ENCODE measurements around the gene HSFX1.

HSFX1 gene

GRCh38 chrX:149807747-149808458 lies 34.0 kb downstream of the HSFX1 start:
- no peak for DNase-seq

DNA sequence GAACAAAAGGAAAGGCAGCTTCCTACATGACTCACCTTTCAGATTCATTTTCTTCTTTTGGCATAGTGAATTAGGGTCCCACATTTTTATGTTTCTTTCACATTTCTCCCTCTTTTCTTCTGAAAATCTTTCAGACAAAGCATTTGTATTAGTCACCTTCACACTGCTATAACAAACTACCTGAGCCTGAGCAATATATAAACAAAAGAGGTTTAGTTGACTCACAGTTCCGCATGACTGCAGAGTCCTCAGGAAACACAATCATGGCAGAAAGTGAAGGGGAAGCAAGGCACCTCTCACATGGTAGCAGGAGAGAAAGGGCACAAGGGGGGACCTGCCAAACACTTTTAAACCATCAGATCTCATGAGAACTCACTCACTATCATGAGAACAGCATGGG lies 44.8 kb downstream of the HSFX1 start:
- DNase-seq: no peak

DNA sequence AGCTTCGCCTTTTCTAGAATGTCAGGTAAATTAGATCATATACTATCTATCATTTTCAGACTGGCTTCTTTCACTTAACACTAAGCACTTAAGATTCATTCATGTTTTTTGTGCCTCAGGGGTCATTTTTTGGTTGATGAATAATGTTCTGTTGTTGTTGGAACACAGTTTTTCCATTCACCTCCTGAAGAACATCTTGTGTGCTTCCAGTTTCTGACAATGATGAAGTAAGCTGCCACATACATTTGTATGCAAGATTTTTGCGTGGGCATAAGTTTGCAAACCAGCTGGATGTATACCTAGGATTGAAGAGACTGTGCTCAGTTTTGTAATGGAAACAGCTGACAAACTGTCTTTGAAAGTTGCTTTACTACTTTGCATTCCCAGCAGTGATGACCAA lies 45.5 kb downstream of the HSFX1 start:
- no peak for DNase-seq

DNA sequence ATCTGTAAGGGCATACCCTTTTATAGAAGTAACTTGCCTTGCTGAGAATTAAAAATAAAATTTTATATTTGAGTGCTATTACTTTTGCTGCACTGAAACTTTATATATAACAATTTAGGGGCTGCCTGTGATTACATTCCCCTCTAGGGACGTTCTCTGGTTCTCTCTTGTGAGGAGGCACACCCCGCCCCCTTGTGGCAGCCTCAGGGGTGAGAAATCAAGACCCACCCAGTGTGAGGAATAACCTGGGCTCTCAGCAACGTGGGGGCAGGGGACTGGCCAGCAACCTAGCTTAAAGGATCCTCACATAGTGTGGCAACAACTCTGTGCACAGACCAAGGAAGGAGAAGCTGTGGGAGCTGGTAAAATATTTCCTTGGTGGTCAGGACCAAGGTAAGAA lies 51.6 kb downstream of the HSFX1 start:
- DNase-seq: peak; percentile 46
